Dermis microvascular lymphatic vessel endothelial cell (primary cell): ENCODE measurements around the gene ECPAS. TPM values are rescaled to one million over a fixed set of nuclear protein-coding genes. Genes with fewer than 3 reads are reported as not detected.
"Not testable (repeated sequence)": the region's sequence is repeated elsewhere in the genome, so short reads cannot be mapped to it uniquely, and the experiment has no call there.

Source experiments
- DNase-seq, 2 donors: peaks; one replicate each; pipeline versions ENCODE4 v3.0.0 to v3.0.0-alpha.2; 2010; ENCODE audit warnings: low read depth in 2 of 2
- total RNA-seq: library from RNA; depleted of rRNA; stranded (reverse); fragments of >200 nt; gene quantifications from 2 replicates; pipeline ENCODE4 v1.2.1, GENCODE V29; 2014

The ECPAS gene
- total RNA-seq, 1 donor from 2014 or later = 92.8 TPM

DNA sequence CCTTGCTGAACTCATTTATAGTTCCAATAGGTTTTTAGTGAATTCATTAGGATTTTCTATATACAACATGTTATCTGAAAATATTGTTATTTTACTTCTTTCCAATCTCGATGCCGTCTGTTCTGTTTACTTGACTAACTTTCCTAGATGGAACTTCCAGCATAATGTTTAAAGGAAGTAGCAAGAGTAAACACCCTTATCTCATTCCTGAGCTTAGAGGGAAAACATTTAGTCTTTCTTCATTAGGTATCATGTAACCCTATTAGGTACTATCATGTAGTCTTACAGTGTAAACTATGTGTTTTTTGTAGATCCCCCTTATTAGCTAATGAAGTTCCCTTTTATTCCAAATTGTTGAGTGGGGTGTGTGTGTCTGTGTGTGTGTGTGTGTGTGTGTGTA lies 131.6 kb downstream of the ECPAS start:
- no peak for DNase-seq

DNA sequence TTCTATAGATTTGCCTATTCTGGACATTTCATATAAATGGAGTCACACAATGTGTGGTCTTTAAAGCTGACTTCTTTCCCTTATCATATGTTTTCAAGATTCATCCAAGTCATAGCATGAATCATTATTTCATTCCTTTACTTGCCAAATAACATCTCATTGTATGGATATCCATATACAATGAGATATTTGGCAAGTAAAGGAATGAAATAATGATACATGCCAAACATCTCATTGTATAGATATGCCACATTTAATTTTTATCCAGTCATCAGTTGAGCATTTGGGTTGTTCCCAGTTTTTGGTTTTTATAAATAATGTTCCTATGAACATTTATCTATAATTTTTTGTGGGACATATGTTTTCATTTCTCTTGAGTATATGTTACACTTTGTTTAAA lies 133.6 kb downstream of the ECPAS start:
- DNase-seq = no peak

- DNase-seq = no peak
These were observed 134.4 kb downstream of the ECPAS start for GRCh38 chr9:111349766-111350165.

DNA sequence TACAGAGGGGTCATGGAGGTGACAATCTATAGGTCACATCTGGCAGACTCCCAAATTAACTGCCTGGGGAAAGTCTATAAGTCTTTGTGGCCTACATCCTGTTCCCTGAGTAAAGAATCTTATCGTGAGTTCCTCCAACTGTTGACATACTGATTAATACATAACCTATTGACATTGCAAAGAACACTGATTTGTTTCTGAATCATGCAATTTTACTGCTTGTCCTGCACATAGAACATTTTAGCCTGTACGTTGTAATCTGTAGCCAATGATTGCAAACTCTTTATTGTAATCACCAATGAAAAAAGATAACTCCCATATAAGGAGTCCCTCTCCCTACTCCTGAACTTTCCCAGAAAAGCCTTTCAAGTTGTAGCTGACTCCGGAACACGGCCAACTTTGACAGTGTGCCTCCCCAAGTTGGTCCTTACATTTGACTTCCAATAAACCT lies 135.3 kb downstream of the ECPAS start:
- DNase-seq = peak in 1 of 2 donors; percentile 87

- DNase-seq = not testable (repeated sequence)
These were observed 149.8 kb downstream of the ECPAS start for GRCh38 chr9:111334318-111334863.

DNA sequence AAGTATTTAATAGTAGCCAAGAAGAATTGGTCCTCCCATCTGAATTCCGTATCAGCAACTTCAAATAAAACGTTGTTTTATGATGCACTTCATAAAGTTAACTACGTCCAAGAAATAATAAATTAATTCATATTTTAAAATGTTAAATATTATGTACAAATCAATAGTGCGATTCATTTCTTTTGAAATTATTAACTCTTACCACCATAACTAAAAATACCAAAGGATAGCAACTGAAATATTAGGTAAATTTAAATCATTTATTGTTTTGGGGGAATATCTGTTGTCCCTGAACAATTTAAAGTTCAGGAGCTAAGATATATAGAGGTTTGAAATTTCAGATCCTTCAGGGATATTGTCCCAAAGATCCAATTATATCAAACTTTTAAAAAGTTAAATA lies 154.1 kb downstream of the ECPAS start, which contains the start of gene OR2K2:
Gene OR2K2 (minus strand): TSS at position 101 of the 400 bp plus-strand sequence. CDS start 1,791 bp downstream, outside the sequence.
- no peak for DNase-seq

- DNase-seq = no peak
These were observed 163.6 kb downstream of the ECPAS start for GRCh38 chr9:111320631-111321030.

DNA sequence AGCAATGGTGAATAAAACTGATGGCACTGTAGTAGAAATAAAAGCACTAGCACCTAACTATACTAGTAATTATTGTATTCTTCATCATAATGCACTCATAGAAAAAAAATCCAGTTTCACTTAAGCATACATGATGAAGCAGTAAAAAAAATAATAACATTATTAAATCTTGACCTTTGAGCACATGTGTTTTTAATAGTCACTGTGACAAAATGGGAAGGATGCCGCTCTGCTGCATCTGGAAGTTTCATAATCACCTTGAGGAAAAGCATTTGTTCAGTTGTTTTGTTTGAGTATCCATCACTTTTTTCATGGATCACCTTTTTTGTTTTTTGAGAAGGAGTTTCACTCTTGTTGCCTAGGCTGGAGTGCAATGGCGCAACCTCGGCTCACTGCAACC lies 167.4 kb downstream of the ECPAS start:
- no peak for DNase-seq

Other genes with a start within 250 kb of the ECPAS start
- not detected in 2 replicates for gene OR2K2, start 154.2 kb downstream of the ECPAS start, total RNA-seq
- gene ZNF483, start 40.8 kb upstream of the ECPAS start, total RNA-seq = 1.6 and 1.8 TPM in 2 replicates
- 6.8 and 12.2 TPM in 2 replicates for gene PTGR1, start 115.3 kb upstream of the ECPAS start, total RNA-seq
- 2.3 and 2.9 TPM in 2 replicates for gene DNAJC25, start 147.0 kb upstream of the ECPAS start, total RNA-seq
- 49.4 and 59.3 TPM in 2 replicates for gene GNG10, start 177.2 kb upstream of the ECPAS start, total RNA-seq